MCF 10A (cell line): ENCODE measurements around the gene PHF20. TPM values are rescaled to one million over a fixed set of nuclear protein-coding genes. Genes with fewer than 3 reads are reported as not detected.
"Not testable (repeated sequence)": the region's sequence is repeated elsewhere in the genome, so short reads cannot be mapped to it uniquely, and the experiment has no call there.

Experiments
- BruUV-seq: library from RNA; stranded (reverse); fragments of 400-500 nt; replicated peaks from 2 replicates; lab custom pipeline; 2021; lab: Mats Ljungman, UMichigan
- CTCF ChIA-PET: fragments of 300-600 bp; sonication (Branson Sonifier 250); formaldehyde crosslinking; extraction: SDS; loops from one replicate; lab custom pipeline; 2021; ENCODE audit warnings: antibody characterized with exemption, inconsistent platforms; lab: Yijun Ruan, JAX
- POLR2A ChIA-PET: fragments of 300-600, 350-650 bp; sonication (Branson Sonifier 250); formaldehyde crosslinking; extraction: SDS; loops from one replicate; lab custom pipeline; 2020; ENCODE audit warnings: antibody characterized with exemption, inconsistent platforms; lab: Yijun Ruan, JAX
- DNase-seq: peaks from one replicate; pipeline ENCODE4 v3.0.0-alpha.2; 2018; ENCODE audit not compliant: unreplicated experiment
- H3K27ac Mint-ChIP-seq: one replicate; pipeline ENCODE4 v1.8.0; 2022; ENCODE audit warnings: mild to moderate bottlenecking, low read depth, mixed read lengths; ENCODE audit not compliant: unreplicated experiment
- H3K27me3 Mint-ChIP-seq: one replicate; pipeline ENCODE4 v1.8.0; 2022; ENCODE audit warnings: mixed read lengths; ENCODE audit not compliant: insufficient read depth, unreplicated experiment
- H3K36me3 Mint-ChIP-seq: one replicate; pipeline ENCODE4 v1.8.0; 2022; ENCODE audit warnings: mild to moderate bottlenecking, moderate library complexity, mixed read lengths; ENCODE audit not compliant: insufficient read depth, unreplicated experiment
- H3K4me1 Mint-ChIP-seq: one replicate; pipeline ENCODE4 v1.8.0; 2022; ENCODE audit warnings: mixed read lengths; ENCODE audit not compliant: insufficient read depth, unreplicated experiment
- H3K4me3 Mint-ChIP-seq: one replicate; pipeline ENCODE4 v1.8.0; 2022; ENCODE audit warnings: mild to moderate bottlenecking, moderate library complexity, mixed read lengths; ENCODE audit not compliant: unreplicated experiment
- H3K9me3 Mint-ChIP-seq: one replicate; pipeline ENCODE4 v1.8.0; 2022; ENCODE audit warnings: mixed read lengths; ENCODE audit not compliant: unreplicated experiment
- CTCF ChIP-seq: fragments of 200-600 bp; IDR thresholded peaks from one replicate; pipeline ENCODE4 v1.8.0; 2022; ENCODE audit warnings: antibody characterized with exemption, mild to moderate bottlenecking; ENCODE audit not compliant: unreplicated experiment
- intact Hi-C: fragments of 100-400 bp; cut with micrococcal nuclease; formaldehyde crosslinking; loops from 2 replicates; pipeline ENCODE4 v1.14.1; 2022
- total RNA-seq: library from RNA; stranded (reverse); gene quantifications from 2 replicates; pipeline ENCODE4 v1.2.3, GENCODE V29; 2022

The PHF20 gene
- total RNA-seq, 1 experiment from 2014 or later, result 74.7 TPM

- CTCF ChIA-PET, result interaction anchor here (0.7 to 2.6 kb wide), 3 partner anchors 10 to 45 kb away, joined by 3 to 7 read pairs (median 4); no protein-coding TSS in a partner anchor
- H3K36me3 Mint-ChIP-seq, result peaks cover 63% of the 10 kb centered on the region
- intact Hi-C loops, result no loop called here
- no TSS peak for BruUV-seq
- TF ChIP-seq CTCF, result no peak
- POLR2A ChIA-PET, result interaction anchor here (0.8 to 3.0 kb wide), 7 partner anchors 8 to 189 kb away, joined by 3 to 15 read pairs (median 4); partner anchors contain the start of genes RBM39 and SCAND1
- H3K27ac Mint-ChIP-seq, result no peak overlapping the region
- H3K4me1 Mint-ChIP-seq, result peaks cover 9% of the 10 kb centered on the region
- no peak for DNase-seq
- H3K4me3 Mint-ChIP-seq, result no peak overlapping the region
- no peaks in the 10 kb centered on the region for H3K27me3 Mint-ChIP-seq
- no peaks in the 10 kb centered on the region for H3K9me3 Mint-ChIP-seq
Measured at GRCh38 chr20:35893942-35894341, 122.1 kb downstream of the PHF20 start.

- H3K36me3 Mint-ChIP-seq, result peaks cover 70% of the 10 kb centered on the region
- H3K4me1 Mint-ChIP-seq, H3K27me3 Mint-ChIP-seq, H3K27ac Mint-ChIP-seq, intact Hi-C loops, H3K4me3 Mint-ChIP-seq, DNase-seq, BruUV-seq, H3K9me3 Mint-ChIP-seq, POLR2A ChIA-PET: not testable (repeated sequence)
- CTCF ChIA-PET, result interaction anchor here (2.6 kb wide), 1 partner anchor 12 kb away, joined by 7 read pairs; no protein-coding TSS in a partner anchor
Measured at GRCh38 chr20:35895516-35895915, 123.7 kb downstream of the PHF20 start.

- CTCF ChIA-PET, result interaction anchor here (0.6 kb wide), 1 partner anchor 171 kb away, joined by 3 read pairs; no protein-coding TSS in a partner anchor
- Mint-ChIP-seq H3K4me3 (no peak overlapping the region), H3K27ac (no peak overlapping the region), H3K9me3 (no peaks in the 10 kb centered on the region), H3K27me3 (no peaks in the 10 kb centered on the region), H3K36me3 (peaks cover 70% of the 10 kb centered on the region), H3K4me1 (peaks cover 16% of the 10 kb centered on the region)
- DNase-seq, result no peak
- intact Hi-C loops, result no loop called here
- no TSS peak for BruUV-seq
- POLR2A ChIA-PET, result interaction anchor here (1.1 to 1.5 kb wide), 4 partner anchors 11 to 177 kb away, joined by 3 to 5 read pairs (median 4); no protein-coding TSS in a partner anchor
- TF ChIP-seq CTCF, result no peak
Measured at GRCh38 chr20:35899064-35899463, 127.2 kb downstream of the PHF20 start.

- H3K4me1 Mint-ChIP-seq, result peaks cover 16% of the 10 kb centered on the region
- H3K4me3 Mint-ChIP-seq, H3K9me3 Mint-ChIP-seq, intact Hi-C loops, BruUV-seq, H3K27me3 Mint-ChIP-seq, H3K27ac Mint-ChIP-seq, DNase-seq: not testable (repeated sequence)
- peaks cover 62% of the 10 kb centered on the region for H3K36me3 Mint-ChIP-seq
- ChIA-PET CTCF (interaction anchor here (0.6 to 1.1 kb wide), 2 partner anchors 11 to 17 kb away, joined by 3 read pairs; no protein-coding TSS in a partner anchor), POLR2A (interaction anchor here (0.6 to 2.1 kb wide), 8 partner anchors 8 to 237 kb away, joined by 3 to 13 read pairs (median 3); partner anchors contain the start of genes RBM39 and SCAND1)
Measured at GRCh38 chr20:35901230-35901629, 129.4 kb downstream of the PHF20 start.
